ENCODE data around the gene TMEM200A.

GRCh38 chr6:130394246-130394645, 28.4 kb downstream of the TMEM200A start:
- TF ChIP-seq EZH2phosphoT487 (IDR thresholded peaks at IDR 0.05) (no peak), CTCF (IDR thresholded peaks at IDR 0.05) (no peak), EZH2 (IDR thresholded peaks at IDR 0.05) (no peak)
